Tibial nerve (tissue), 4 donors: Measurements from ENCODE around the gene IL17RE.
A peak's percentile ranks its signal among the peaks of the same experiment; 100 is the strongest.

Experiments used
- CTCF ChIP-seq, 5 experiments: fragments of 200-600 bp in 3 of 5; fragments of 450-650 bp in 2 of 5; sonication (generic) in 3 of 5; IDR thresholded peaks; one replicate each; pipeline ENCODE4 v1.5.1; 2016 to 2019; ENCODE audit warnings: antibody characterized with exemption in 5 of 5, mild to moderate bottlenecking in 3 of 5, moderate library complexity in 2 of 5
- EP300 ChIP-seq, 2 donors: sonication (generic); formaldehyde crosslinking; IDR thresholded peaks; one replicate each; pipeline ENCODE4 v1.6.1; 2017; ENCODE audit warnings: antibody characterized with exemption in 2 of 2, mild to moderate bottlenecking in 1 of 2
- POLR2A ChIP-seq, 2 donors: fragments of 450-650 bp; IDR thresholded peaks; one replicate each; pipeline ENCODE4 v1.6.1; 2017; ENCODE audit warnings: antibody characterized with exemption in 2 of 2, mild to moderate bottlenecking in 2 of 2, moderate library complexity in 2 of 2

GRCh38 chr3:9878700-9879099, 23.9 kb upstream of the IL17RE start:
- TF ChIP-seq POLR2A (IDR thresholded peaks at IDR 0.05) (no peak), CTCF (IDR thresholded peaks at IDR 0.05) (no peak), EP300 (IDR thresholded peaks at IDR 0.05) (peak in 1 of 2 donors; percentile 12)
